ENCODE measurements around the gene NNT.

DNA sequence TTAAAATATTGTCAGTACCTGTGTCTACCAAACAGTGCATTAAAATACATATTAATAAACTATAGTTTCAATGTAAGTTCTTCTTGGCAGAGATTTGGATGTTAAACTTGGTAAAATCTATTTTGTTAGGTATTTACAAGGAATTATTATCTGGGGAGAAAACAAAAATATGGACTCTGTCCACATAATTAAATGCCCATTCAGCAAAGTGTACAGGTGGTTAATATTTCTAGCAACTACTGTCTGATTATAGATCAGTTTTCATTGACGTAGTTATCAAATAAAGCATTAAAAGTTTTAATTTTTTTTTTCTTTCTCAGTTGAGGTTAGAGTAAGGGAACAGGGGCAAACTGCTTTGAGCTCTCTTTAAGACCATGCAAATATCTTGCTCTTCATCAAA, 88.9 kb downstream of the NNT start:
- TF ChIP-seq SUZ12 (IDR thresholded peaks at IDR 0.05; ENCODE audit: extremely low read depth, insufficient read depth, insufficient read length) = no peak
- TF ChIP-seq YY1 (IDR thresholded peaks at IDR 0.05; ENCODE audit: insufficient read depth, insufficient read length) = no peak
- TF ChIP-seq ZNF274 (IDR thresholded peaks at IDR 0.05; ENCODE audit: low read depth, low read length) = no peak

All from NT2/D1 (cell line).